K562 (cell line): ENCODE results near the gene C6orf62. TPM values are rescaled to one million over a fixed set of nuclear protein-coding genes. Genes with fewer than 3 reads are reported as not detected.

ENCODE experiments used
- COPS2 ChIP-seq: fragments of 450-650 bp; conservative IDR thresholded peaks from 2 replicates; pipeline ENCODE4 v1.6.1; 2016; ENCODE audit warnings: mild to moderate bottlenecking, moderate library complexity
- CTCFL ChIP-seq: IDR thresholded peaks from 2 replicates; pipeline ENCODE4 v1.6.1; 2011; ENCODE audit warnings: borderline replicate concordance, low read depth, mild to moderate bottlenecking, moderate library complexity, low read length; ENCODE audit not compliant: insufficient read depth, poor library complexity, severe bottlenecking
- DDX20 ChIP-seq: fragments of 450-650 bp; IDR thresholded peaks from 2 replicates; pipeline ENCODE4 v1.6.1; 2016; ENCODE audit warnings: missing genetic modification characterization, low read depth, mild to moderate bottlenecking, missing compliant biosample characterization, moderate library complexity
- E2F8 ChIP-seq: fragments of 450-650 bp; IDR thresholded peaks from 2 replicates; pipeline ENCODE4 v1.7.1; 2018; ENCODE audit warnings: mild to moderate bottlenecking, low read depth; ENCODE audit not compliant: partially characterized antibody
- ESRRB ChIP-seq: fragments of 250-450 bp; sonication (Bioruptor Pico); IDR thresholded peaks from 2 replicates; pipeline ENCODE4 v1.5.0; 2020; ENCODE audit warnings: mild to moderate bottlenecking, moderate library complexity, borderline replicate concordance
- JUNB ChIP-seq: fragments of 450-650 bp; formaldehyde crosslinking; conservative IDR thresholded peaks from 2 replicates; pipeline ENCODE4 v1.4.0; 2020; ENCODE audit warnings: mild to moderate bottlenecking
- SOX6 ChIP-seq: fragments of 450-650 bp; IDR thresholded peaks from 2 replicates; pipeline ENCODE4 v1.6.1; 2014; ENCODE audit warnings: mild to moderate bottlenecking
- SUPT5H ChIP-seq: fragments of 450-650 bp; IDR thresholded peaks from 2 replicates; pipeline ENCODE4 v1.6.1; 2016
- ZNF212 ChIP-seq: fragments of 450-650 bp; formaldehyde crosslinking; IDR thresholded peaks from 2 replicates; pipeline ENCODE4 v1.4.0; 2020; ENCODE audit warnings: mild to moderate bottlenecking
- ZNF395 ChIP-seq: fragments of 200-800 bp; sonication (Bioruptor generic); IDR thresholded peaks from 2 replicates; pipeline ENCODE4 v1.6.1; 2017; ENCODE audit warnings: missing genetic modification characterization, missing compliant biosample characterization
- polyA plus RNA-seq, 8 experiments: library from polyadenylated mRNA; depleted of rRNA in 4 of 8; stranded (reverse) in 5 of 8; unstranded in 3 of 8; fragments of >200 nt; fragmentation: Nextera tagmentation in 2 of 8; fragmentation: Illumina TruSeq in 1 of 8; extraction: Ambion mirVana in 2 of 8; extraction: Trizol in 1 of 8; gene quantifications; 2 replicates each; pipeline versions ENCODE4 v1.2.1 to v1.2.3, GENCODE V29; 2011 to 2014; ENCODE audit warnings: inconsistent platforms in 1 of 8, missing spikeins in 1 of 8
- total RNA-seq, 7 experiments: library from RNA; depleted of rRNA in 6 of 7; stranded (reverse); fragments of >200 nt in 6 of 7; fragmentation: Illumina TruSeq in 2 of 7; extraction: Trizol in 2 of 7; gene quantifications; 2 replicates each; pipeline versions ENCODE4 v1.2.1 to v1.2.3, GENCODE V29; 2011 to 2021; ENCODE audit warnings: low replicate concordance in 1 of 7
- TF ChIP-seq, protein P1 (sequence below): fragments of 200-400 bp; formaldehyde crosslinking; IDR thresholded peaks from 2 replicates; pipeline ENCODE4 v1.6.1; 2017; ENCODE audit warnings: mild to moderate bottlenecking, low read depth, low read length, moderate library complexity
- TF ChIP-seq, protein P2 (sequence below): sonication (generic); formaldehyde crosslinking; IDR thresholded peaks from 2 replicates; pipeline ENCODE4 v1.8.0; 2022; ENCODE audit warnings: mild to moderate bottlenecking, missing genetic modification reagents
- TF ChIP-seq, protein P3 (sequence below): fragments of 450-650 bp; IDR thresholded peaks from 2 replicates; pipeline ENCODE4 v1.6.1; 2016
- TF ChIP-seq, protein P4 (sequence below): fragments of 250-450 bp; sonication (Bioruptor Pico); IDR thresholded peaks from 2 replicates; pipeline ENCODE4 v1.8.0; 2022; ENCODE audit warnings: inconsistent platforms, mild to moderate bottlenecking, moderate library complexity, borderline replicate concordance

The C6orf62 gene
- total and polyA plus RNA-seq, 9 of the 15 experiments (the other 6 are each of a cell fraction or from before 2014, with no cell fraction given), result 48.5 to 579 (median 111) TPM

DNA sequence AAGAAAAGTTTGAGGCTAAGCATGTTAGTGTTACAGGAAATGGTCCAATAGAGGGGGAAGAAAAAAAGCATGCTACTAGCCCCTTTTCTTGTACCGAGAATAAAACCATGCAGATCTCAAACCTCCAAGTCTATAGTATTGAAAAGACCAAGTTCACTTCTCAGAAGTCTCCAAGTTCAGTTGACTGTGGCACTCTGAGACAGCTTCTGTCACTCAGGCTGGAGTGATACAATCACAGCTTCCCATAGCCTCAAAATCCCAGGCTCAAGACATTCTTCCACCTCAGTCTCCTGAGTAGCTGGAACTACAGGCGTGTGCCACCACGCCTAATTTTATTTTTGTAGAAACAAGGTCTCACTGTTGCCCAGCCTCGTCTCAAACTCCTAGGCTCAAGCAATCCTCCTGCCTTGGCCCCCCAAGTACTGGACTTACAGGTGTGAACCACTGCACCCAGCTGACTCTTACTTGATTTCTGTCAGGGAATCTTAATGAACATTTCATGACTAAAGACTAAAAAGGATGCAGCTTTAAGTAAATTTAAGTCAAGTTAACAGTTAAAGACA is 16.2 kb downstream of the C6orf62 start (continued):
- TF ChIP-seq, protein P1, sequence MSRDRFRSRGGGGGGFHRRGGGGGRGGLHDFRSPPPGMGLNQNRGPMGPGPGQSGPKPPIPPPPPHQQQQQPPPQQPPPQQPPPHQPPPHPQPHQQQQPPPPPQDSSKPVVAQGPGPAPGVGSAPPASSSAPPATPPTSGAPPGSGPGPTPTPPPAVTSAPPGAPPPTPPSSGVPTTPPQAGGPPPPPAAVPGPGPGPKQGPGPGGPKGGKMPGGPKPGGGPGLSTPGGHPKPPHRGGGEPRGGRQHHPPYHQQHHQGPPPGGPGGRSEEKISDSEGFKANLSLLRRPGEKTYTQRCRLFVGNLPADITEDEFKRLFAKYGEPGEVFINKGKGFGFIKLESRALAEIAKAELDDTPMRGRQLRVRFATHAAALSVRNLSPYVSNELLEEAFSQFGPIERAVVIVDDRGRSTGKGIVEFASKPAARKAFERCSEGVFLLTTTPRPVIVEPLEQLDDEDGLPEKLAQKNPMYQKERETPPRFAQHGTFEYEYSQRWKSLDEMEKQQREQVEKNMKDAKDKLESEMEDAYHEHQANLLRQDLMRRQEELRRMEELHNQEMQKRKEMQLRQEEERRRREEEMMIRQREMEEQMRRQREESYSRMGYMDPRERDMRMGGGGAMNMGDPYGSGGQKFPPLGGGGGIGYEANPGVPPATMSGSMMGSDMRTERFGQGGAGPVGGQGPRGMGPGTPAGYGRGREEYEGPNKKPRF, result no peak
- no peak for TF ChIP-seq DDX20
- TF ChIP-seq ESRRB (CRISPR knock-in tag), result 0 out of 2 replicates have a peak, but pooled peaks have one; percentile 35
- no peak for TF ChIP-seq ZNF395 (CRISPR knock-in tag)
- TF ChIP-seq SOX6, result no peak
- TF ChIP-seq, protein P2, sequence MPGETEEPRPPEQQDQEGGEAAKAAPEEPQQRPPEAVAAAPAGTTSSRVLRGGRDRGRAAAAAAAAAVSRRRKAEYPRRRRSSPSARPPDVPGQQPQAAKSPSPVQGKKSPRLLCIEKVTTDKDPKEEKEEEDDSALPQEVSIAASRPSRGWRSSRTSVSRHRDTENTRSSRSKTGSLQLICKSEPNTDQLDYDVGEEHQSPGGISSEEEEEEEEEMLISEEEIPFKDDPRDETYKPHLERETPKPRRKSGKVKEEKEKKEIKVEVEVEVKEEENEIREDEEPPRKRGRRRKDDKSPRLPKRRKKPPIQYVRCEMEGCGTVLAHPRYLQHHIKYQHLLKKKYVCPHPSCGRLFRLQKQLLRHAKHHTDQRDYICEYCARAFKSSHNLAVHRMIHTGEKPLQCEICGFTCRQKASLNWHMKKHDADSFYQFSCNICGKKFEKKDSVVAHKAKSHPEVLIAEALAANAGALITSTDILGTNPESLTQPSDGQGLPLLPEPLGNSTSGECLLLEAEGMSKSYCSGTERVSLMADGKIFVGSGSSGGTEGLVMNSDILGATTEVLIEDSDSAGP (CRISPR knock-in tag), result no peak
- TF ChIP-seq CTCFL, result no peak
- TF ChIP-seq, protein P3, sequence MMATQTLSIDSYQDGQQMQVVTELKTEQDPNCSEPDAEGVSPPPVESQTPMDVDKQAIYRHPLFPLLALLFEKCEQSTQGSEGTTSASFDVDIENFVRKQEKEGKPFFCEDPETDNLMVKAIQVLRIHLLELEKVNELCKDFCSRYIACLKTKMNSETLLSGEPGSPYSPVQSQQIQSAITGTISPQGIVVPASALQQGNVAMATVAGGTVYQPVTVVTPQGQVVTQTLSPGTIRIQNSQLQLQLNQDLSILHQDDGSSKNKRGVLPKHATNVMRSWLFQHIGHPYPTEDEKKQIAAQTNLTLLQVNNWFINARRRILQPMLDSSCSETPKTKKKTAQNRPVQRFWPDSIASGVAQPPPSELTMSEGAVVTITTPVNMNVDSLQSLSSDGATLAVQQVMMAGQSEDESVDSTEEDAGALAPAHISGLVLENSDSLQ, result peak; percentile 45; the same call in 1 of the 2 replicates
- TF ChIP-seq SUPT5H, result peak; percentile 35; the same call in 1 of the 2 replicates
- TF ChIP-seq E2F8, result peak; percentile 17
- TF ChIP-seq COPS2, result no peak
- no peak for TF ChIP-seq JUNB (CRISPR knock-in tag)
- no peak for TF ChIP-seq ZNF212 (CRISPR knock-in tag)
- TF ChIP-seq, protein P4, sequence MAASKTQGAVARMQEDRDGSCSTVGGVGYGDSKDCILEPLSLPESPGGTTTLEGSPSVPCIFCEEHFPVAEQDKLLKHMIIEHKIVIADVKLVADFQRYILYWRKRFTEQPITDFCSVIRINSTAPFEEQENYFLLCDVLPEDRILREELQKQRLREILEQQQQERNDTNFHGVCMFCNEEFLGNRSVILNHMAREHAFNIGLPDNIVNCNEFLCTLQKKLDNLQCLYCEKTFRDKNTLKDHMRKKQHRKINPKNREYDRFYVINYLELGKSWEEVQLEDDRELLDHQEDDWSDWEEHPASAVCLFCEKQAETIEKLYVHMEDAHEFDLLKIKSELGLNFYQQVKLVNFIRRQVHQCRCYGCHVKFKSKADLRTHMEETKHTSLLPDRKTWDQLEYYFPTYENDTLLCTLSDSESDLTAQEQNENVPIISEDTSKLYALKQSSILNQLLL (CRISPR knock-in tag), result no peak
